ENCODE data around the gene GAL.

Gene GAL

DNA sequence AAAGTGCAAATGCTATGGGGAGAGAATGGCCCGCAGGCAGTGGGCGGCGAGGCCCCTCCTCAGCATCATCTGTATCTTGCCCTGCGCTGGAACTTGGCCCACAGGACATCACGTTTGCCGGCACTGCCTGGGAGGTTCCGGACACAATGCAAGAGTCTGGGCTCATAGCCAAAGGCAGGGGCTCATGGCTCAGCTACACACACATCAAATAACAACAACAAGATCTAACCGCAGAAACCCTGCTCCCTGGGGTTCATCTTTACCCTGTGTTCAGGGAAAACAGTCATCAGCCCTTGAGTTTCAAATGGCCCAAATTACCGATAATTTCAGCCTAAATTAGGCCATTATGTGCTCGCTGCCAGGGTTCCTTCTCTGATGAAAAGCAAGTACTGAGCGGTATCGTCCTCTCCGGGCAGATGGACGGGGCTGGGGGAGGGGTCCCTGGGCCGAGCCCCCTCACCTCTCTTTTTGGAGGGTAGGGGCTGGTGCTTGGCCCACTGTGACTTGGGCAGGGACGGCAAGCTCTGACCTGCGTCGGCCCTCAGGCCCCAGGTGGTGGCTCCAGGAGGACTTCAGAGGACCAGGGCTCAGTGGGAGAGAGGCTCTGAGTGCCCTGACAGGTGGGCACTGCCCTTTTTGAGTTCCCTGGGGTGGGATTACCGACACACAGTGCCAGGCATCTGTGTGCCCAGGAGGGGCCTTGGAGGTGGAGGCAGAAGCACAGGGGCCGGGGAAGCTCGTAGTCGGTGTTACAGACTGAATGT lies 25.0 kb upstream of the GAL start:
- peak; percentile 97 for DNase-seq

DNA sequence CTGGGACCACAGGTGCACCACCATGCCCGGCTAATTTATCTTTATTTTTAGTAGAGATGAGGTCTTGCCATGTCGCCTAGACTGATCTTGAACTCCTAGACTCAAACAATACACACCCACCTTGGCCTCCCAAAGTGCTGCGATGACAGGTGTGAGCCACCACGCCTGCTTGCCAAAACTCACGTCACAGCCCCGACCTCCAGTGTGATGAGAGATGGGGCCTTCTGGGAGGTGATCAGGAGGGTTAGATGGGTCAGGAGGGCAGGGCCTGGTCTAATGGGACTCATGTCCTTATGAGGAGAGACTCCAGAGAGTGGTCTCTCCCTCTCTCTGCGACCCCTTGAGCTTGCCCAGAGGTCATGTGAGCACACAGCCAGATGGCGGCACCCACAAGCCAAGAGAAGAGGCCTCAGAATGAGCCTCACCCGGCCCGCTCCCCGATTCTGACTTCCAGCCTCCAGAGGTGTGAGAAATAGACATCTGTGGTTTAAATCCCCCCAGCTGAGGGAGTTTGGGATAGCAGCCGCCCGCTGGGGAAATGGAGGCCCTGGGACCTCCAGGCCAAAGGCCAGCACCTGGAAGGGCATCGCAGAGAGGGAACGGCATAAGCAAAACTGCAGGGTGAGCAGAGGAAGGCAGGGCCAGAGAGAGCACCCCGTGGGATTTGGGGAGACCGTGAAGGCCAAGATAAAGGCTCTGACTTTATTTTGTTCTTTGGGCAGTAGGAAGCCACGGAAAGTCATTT lies 24.1 kb upstream of the GAL start:
- no peak for DNase-seq

DNA sequence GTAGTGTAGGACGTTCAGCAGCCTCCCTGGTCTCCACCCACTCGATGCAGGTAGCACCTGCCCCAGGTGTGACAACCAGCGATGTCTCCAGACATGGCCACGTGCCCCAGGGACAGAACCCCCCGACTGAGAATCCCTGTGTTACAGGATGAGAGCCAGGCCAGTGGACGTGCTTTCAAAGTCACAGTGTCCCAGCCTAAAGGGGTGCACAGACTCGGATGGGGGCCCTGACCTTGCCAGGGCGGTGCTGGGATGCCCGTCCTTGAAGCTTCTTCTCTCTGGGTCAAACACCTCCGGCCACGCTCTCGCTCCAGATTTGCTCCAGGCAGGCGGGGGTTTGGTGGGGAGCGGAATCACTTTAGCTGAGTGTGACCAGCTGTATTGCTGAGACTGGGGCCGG lies 23.3 kb upstream of the GAL start:
- no peak for DNase-seq

DNA sequence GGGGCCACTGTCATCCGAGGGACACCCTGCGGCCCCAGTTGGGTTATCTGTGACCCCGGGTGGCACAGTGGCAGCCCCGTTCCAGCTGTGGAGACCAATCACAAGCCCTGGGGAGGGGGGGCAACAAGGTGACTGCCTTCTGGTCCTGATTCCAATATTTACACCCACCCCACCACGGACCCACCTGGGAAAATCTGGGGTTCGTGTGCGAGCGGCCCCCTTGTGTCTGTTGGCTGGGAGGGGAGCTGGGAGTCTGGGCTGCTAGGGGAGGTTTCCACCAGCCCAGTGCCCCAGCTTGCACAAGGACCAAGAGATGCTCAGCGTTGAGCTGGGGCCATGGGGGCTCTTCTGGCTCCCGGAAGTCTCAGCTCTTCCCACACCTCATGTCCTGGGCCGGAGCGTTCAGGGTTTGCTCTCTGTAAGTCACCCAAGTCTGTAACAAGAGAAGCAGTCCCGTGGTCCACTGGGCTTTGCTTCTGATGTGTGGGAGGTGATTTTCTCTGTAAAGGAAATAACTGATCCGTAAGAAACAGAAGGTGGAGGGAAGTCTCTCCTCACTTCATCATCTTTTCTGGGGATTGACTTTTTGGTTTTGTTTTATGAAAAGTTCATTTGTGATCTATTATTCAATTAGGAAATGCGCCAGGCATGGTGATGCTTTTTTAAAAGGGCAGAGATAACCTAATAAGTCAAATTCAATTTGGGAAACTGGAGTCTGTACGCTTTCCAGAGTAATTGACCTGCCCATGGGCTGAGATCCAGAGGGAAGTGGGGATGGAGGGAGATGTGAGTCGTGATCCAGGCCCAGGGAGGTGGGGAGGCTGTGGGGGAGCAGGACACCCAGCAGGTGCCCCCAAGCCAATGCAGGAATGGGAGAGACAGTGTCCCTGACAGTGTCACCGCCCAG lies 22.4 kb upstream of the GAL start:
- no peak for DNase-seq

DNA sequence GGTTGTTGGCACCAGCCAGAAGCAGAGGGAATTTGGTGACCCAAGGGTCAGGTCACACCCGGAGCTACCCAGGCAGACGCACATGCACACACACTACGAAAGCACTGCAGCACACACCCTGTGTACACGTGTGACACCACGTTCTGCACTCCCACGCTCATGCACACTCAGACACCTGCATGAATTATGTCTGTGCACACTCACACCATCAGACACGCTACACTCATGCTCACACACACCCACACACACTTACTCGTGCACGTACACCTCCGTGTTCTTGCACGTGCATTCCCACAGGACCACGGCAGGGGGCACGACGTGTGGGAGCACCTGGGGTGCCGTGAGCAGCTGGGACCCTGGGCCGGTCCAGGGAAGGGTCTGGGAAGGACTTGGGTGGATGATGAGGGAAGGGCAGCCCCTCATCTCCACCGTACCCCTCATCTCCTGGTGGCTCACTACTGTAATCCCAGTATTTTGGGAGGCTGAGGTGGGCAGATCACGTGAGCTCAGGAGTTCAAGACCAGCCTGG lies 20.8 kb upstream of the GAL start:
- no peak for DNase-seq

DNA sequence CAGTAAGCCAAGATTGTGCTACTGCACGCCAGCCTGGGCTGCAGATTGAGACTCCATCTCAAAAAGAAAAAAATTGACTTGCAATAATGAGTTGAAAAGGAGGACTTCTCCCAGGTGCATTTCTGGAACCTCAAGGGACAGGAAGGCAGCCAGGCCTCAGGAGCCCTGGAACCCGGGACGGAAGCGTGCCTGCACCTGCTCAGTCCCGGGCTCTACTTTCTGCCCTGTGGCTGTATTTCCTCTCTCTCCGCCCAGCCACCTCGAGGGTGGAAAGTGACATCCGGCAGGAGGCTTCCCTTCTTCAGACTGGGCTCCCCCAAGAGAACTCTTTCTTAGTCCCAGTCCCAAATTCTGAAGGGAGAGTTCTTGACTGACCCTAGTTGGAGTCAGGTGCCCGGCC lies 20.2 kb upstream of the GAL start:
- DNase-seq: no peak

DNA sequence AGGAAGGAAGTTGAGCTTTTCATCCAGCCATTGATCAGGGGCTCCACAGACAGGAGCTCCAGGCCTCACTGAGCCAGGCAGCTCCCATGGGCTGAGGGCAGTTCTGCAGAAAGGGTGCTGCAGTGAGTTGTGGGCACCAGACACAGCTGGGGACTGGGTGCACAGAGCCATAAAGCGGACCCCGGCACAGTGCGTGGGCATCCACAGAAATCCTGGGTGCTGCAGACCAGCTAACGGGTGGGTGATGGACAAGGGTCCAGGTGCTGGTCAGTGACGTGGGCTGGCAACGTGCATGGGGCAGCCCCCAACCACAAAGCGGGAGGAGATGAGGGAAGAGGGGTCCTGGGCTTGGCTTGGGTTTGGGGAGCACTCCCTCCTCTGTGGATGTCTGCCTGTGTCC lies 19.4 kb upstream of the GAL start:
- DNase-seq: no peak

DNA sequence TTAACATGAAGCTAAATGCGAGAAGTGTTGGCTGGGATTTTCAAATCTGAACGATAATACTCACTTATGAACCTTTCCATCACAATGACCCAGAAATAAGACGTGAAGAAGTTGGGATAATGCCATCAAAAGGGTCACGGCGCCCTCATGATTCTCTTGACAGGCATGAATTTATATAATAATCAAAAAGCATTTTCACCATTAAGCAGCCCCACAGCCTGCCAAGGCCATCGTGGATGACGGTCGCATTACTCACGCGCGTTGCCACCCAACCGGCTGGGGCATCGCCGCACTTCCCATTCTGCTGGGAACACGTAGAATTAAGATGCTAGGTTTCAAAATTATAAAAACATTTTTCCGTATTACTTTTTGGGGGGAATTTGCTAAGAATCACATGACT lies 18.9 kb upstream of the GAL start:
- DNase-seq: no peak

DNA sequence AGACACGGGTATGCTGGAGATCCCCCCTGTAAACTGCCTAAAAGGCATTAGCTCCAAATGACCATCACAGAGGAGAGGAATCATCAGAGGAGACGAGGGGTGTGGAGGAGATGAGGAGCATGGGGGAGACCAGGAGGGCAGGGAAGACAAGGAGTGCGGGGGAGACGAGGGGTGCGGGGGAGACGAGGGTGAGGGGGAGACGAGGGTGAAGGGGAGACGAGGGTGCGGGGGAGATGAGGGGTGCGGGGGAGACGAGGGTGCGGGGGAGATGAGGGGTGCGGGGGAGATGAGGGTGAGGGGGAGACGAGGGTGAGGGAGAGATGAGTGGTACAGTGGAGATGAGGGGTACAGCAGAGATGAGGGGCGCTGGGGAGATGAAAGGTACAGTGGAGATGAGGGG lies 17.5 kb upstream of the GAL start:
- no peak for DNase-seq

DNA sequence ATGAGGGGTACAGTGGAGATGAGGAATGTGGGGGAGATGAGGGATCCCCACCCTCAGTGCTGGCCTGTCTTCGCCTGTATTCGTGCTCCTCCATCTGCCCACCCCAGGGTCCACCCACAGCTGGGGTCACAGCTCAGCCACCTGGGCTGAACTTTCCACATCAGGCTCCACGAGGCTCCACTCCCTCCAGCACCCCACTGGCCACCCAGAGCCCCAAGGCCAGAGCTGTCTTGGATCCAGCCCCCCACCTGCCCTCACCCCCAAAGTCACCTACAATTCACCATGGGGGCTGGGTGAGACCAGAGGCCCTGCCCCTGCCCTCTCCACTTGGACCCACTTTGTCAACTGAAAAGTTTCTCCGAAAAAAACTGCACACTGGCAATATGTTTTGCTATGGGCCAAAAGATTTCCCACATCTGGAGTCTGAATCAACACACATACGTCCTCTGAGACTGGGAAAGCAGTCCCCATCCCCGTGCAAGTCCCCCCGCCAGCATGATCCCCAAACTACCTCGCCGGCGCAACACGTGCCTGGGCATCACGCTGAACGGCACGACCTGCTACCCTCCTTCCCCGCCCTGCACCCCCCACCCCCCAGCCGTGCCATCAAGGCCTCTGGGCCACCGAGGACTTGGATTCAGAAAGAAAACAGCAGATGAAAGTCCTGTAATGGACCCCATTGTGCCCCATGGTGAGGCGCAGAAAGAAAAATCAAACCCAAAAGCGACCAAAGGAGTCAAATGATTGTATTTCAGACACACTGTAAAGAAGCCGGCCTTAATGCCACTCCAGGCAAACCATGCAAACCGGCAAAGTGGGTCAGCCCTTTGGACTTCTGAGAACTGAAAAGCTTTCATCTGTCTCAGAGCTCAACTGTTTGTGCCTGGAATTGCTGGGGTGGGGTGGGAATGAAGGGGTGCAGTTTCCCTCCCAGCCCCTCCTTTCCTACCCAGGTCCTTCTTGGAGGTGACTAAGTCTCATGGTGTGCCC lies 16.5 kb upstream of the GAL start:
- no peak for DNase-seq

DNA sequence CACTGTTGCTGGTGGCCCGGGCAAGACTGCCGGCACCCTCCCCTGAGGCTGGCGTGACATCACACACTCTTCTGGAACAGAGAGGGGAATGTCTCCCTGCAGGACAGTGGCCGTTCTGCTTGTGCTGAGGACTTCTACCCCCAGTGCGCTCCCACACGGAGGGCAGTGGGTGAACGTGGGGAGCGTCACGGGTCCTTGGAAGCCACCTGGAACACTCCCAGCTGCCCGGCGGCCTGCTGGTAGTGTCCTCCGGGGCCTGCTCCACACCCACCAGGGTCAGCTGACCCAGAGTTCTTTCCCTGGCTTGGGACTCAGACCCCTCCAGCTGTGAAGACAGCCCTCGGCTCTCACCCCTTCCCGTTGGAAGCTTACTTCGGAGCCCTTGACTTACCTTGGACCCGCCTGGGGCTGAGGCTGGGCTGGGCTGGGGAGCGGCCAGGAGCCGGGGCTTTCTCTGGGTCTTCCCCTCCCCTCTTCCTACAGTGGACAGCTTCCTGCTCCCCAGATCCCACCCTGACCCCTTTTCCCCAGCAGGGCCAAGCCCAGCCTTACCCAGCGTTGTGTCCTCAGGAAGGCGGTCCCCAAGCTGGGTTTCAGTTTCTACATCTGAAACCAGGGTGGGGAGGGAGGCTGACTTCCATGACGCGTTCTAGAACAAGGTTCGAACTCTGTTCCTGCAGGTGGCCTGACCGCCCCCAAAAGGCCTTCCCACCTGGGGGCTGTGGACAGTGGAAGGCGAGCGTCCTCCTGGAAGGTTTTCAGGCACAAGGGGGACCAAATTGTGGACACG lies 14.8 kb upstream of the GAL start:
- DNase-seq: no peak

DNA sequence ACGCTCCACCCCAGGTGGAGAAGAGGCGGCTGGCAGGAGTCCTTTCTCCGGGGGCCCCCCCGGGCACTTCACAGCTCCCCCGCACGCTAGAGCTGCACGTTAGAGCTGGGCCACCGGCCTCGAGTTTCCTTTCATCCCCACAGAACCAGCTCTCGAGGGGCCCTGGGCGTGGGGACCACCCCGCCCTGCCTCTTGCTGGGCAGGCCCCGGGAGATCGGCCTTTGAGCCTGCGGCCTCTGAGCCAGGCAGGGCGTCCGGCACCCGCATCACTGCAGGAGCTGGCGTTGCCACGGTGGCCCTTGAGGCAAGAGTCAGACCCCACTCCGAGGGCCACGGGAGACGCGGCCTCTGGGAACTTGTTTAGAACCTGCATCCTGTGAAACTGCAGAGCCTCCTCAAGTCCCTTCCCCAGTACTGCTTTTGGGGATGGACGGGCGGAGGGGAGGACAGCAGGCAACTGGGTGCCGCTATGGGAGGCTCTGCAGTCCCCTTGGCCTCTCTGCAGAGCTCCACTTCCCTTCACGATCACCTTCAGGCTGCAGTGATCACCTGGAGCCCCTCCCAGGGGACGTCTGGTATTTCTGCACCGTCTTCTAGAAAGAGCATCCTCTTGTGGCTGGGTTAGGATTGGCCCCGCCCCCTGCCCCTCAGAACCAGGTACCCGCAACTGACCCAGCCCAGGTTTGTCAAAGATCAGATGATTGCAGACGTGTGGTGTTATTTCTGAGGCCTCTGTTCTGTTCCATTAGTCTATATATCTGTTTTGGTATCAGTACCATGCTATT lies 13.9 kb upstream of the GAL start:
- DNase-seq: no peak

DNA sequence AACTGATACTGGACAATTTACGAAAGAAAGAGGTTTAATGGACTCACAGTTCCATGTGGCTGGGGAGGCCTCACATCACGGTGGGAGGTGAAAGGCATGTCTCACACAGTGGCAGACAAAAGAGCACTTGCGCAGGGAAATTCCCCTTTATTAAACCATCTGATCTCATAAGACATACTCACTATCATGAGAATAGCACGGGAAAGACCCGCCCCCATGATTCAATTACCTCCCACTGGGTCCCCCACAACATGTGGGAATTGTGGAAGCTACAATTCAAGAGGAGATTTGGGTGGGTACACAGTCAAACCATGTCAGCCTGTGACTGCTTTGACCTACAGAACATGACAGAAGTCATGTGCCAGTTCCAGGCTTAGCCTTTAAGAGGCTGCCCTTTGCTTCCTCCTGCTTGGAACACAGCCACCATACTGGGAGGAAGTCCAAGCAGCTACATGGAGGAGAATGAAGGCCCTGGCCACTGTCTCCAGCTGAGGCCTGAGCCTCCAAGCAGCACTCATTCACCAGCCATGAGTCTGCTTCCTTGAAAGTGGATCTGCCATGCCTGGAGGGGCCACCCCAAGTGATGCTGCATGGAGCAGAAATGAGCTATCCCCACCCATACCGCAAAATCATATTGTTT lies 10.9 kb upstream of the GAL start:
- no peak for DNase-seq

DNA sequence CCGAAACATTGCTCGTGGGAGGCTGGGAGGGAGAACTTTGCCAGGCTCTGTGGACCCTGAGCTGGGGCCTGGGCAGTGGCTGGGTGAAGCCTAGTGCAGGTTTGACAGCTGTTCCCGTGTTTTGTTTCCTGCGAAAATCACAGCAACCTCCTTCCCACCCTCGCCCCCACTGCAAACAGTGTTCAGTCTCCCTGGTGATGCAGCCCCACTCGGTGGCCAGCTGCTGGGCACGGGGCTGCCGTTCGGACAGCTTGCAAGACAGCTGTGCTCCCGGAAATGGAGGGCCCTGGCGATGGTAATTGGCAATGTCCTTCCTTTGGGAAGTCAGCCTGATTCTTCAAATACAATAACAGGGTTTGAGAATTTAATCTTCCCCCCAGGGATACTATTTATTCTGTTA lies 10.4 kb upstream of the GAL start:
- no peak for DNase-seq

DNA sequence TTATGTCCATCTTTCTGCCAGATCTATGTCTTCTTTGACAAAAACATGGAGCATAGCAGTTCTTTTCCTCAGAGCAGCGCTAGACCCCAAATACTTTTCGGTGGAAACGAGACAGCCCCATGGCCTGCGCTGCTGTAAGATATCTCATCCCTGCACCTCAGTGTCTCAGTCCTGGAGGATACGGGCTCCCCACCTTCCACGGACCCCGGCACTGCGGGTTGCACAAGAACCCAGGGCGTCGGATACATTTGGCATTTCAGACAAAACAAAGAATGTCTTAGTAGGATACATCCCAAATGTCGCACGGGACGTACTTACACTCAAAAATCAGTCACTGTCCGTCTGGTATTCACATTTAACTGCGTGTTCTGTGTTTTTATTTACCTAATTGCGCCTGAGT lies 9.9 kb upstream of the GAL start:
- DNase-seq: no peak

DNA sequence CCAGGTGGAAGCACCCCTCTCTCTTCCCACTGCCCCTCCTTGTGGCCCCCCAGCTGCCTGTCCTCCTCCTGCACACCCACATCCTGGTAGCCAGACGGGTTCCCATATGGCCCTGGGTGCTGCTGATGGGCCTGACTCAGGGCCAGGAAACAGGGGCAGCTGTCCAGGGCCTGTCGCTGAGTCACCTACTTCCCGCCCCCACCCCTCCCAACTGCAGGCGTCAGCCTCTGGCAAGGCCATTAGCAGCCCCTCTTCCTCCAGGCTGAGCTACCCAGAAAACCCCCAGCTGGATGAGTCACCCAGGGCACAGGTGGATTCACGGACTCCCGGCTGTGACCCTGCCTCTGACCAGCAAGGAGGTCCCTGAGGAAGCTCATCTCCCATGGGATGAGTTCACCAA lies 6.9 kb upstream of the GAL start:
- DNase-seq: no peak

DNA sequence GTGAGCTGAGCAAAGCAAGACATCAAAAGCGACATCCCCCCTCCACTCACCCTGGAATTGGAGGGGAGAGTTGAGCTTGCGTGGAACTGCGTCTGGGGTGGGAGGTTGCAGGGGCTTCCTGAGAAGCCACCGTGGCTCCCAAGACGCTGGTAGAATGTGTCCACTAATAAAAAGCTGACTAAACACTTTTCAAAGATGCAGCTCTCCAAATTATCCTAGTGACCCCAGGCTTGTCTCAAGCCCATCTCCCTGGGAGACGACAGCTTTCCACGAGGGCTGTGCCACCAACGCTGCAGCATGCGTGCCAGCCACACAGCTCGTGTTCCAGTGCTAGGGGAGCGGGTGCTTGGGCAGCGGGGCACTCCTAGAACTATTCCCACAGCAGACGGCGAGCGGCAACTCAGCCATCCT lies 6.3 kb upstream of the GAL start:
- DNase-seq: no peak

DNA sequence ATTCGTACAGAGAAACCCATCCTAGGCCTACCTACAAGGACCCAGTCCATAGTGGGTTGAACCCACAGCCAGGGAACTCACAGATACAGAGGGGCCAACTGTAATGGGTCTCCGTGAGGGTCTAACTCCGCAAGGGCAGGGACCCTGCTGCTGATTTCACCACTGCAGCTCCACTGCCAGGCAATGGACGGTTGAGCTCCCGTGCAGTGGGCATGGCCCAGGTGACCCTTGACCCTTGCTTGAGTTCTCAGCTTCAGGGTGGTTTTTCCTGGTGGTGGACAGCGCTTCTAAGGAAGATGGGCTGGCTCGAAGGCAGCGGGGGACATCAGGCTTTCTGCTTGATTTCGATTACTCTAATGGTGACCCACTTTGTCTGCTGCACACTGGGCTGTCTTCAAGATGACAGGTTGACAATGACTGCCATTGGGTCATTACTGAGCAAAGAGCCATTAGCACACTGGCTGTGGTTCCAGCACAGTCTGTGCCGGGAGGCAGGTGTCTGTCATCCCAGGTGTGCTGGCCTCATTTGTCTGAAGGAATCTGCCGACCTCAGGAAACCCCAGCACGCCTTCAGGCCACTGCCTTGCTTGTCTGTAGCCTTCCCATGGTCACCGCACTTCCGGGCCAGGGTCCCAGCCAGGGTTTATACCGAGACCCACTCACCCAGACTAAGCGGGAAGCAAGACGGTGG lies 3.7 kb upstream of the GAL start:
- DNase-seq: no peak

DNA sequence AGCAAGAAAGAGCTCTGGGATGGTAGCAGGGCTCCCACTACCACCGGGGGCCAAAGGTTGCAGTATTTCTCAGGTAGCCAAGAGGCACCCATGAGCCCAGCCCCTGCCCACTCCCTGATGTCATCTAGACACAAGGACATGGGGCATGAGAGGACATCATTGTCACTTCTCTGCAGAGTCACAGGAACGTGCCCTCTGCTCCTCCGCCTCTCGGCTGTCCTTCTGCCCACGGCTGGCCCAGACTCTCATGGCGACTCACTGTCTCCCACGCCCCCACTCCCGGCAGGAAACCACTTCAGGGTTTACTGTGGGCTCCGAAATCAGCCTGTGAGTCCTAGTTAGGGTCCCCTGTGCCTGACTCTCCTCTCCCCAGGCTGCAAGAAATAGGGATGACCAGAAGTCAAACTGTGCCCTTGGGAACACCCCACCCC lies 1.8 kb upstream of the GAL start:
- DNase-seq: no peak
